Retinal pigment epithelial cell (primary cell): ENCODE results near the gene ATP8B4.

ENCODE experiments used
- DNase-seq: peaks from one replicate; pipeline ENCODE4 v3.0.0-alpha.2; 2010; ENCODE audit warnings: low read depth
- H3K4me3 ChIP-seq: 2 replicates; pipeline ENCODE4 v1.5.1; 2011; ENCODE audit warnings: mild to moderate bottlenecking, low read length, control low read depth, moderate library complexity
- TF ChIP-seq, protein P1 (sequence below): conservative IDR thresholded peaks from 2 replicates; pipeline ENCODE4 v1.5.1; 2011; ENCODE audit warnings: low read depth, low read length, control low read depth, inconsistent platforms

Gene ATP8B4

DNA sequence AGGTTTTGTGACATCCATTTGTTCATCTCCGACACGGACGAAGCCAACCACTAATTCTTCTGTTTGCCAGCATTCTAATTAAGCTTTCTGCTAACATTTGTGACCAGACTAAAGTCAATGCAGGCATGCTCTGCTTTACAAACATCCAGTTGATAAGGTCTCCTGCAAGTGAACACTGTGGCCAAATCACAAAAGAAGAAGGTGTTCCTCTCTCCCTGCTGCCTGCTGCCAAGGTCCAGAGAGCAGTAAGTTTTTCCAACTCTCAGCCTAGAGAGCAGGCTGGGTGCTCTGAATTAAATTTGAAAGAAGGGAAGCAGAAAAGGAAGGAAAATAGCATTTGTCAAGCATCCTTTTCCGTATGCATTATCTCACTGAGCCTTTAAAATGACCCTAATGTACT, 133.6 kb downstream of the ATP8B4 start:
- no peak for DNase-seq
- no peak overlapping the region for H3K4me3 ChIP-seq
- TF ChIP-seq, protein P1, sequence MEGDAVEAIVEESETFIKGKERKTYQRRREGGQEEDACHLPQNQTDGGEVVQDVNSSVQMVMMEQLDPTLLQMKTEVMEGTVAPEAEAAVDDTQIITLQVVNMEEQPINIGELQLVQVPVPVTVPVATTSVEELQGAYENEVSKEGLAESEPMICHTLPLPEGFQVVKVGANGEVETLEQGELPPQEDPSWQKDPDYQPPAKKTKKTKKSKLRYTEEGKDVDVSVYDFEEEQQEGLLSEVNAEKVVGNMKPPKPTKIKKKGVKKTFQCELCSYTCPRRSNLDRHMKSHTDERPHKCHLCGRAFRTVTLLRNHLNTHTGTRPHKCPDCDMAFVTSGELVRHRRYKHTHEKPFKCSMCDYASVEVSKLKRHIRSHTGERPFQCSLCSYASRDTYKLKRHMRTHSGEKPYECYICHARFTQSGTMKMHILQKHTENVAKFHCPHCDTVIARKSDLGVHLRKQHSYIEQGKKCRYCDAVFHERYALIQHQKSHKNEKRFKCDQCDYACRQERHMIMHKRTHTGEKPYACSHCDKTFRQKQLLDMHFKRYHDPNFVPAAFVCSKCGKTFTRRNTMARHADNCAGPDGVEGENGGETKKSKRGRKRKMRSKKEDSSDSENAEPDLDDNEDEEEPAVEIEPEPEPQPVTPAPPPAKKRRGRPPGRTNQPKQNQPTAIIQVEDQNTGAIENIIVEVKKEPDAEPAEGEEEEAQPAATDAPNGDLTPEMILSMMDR, result no peak

DNA sequence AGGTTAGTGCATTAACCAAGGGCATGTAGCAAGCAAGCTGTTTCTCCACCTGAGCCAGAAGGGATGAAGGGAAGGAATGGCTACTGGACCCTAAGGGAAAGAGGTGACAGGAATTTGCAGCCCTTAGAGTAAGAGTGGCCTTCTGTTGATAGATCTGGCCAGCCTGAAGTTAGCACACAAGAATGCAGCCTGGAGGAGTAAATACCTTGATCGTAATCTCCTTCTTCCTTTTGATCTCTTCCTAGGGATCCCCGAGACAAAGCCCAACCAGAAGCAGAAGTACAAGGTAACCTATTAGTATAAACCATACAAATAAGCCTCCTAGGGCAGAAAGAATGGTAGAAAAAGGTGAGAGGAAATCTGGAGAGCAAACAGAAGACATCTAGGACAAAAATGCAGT, 134.6 kb downstream of the ATP8B4 start:
- no peak overlapping the region for H3K4me3 ChIP-seq
- DNase-seq, result no peak
- TF ChIP-seq, protein P1, result no peak

DNA sequence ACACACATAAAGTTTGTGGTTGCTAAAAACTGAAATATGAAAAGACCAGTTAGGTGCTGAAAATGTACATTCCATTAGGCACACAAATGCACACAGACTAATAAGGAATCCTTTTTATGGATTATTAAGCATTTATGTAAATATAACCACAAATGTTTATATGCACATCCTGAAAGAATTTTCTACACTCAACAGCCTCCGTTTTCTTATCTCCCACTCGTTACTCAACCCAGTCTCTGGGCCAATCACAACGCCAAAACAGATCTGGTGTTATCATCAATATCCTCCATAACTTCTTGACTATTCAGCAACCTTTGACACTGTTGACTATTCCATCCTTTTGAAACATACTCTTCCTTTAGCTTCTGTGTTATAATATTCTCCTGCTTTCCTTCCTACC, 136.4 kb downstream of the ATP8B4 start:
- no peak overlapping the region for H3K4me3 ChIP-seq

DNA sequence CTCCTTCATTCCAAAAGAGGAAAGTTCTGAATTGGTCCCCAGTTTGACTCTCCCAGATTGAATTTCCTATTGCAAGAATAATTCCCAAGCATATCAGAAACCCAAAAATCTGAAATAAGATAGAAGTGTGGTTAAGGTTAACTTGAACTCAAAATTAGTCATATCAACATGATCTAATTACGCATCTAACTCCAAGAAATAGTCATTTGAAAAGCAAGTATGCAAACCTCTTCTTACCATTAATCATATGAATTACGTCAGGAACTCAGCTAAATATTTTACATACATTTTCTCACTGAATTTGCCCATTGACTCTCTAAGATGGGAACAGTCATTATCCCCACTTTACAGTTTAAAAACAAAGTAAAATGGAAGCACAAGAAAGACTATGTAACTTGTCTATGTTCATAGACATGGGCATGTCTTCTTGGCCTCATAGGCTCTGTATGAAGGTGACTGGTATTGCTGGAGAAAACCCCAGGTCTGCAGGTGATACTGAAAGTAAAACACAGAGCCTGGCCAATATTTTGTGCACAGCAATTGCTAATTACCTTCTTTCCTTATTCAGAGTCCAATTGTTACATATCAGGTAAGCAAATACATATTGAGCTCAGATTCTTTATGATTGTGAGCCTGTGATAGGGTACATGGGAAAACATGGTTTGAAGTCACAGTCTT, 139.2 kb downstream of the ATP8B4 start:
- TF ChIP-seq, protein P1, result no peak
- no peak for DNase-seq
- H3K4me3 ChIP-seq, result no peak overlapping the region

More for the DNA sequence above, 136.4 kb downstream of the ATP8B4 start:
- DNase-seq, result no peak
- TF ChIP-seq, protein P1, result no peak

DNA sequence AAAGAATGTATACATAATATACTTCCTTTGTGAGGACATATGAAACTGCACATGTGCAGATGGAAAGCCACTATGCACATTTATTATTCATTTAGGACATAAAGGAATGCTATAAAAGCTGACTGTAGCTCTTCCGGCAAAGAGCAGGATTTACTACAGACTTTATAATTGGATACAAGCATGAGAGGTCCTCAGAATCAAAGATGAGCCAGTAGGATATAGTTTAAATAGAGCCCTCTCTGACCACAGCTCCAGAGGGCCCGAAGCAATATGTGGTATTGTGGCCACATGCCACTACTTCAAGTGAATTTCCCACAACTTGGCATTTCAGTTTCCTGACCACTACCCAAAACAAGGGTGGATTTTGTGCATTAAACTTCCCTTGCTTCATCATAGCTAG, 140.9 kb downstream of the ATP8B4 start:
- H3K4me3 ChIP-seq, result no peak overlapping the region
- no peak for DNase-seq

DNA sequence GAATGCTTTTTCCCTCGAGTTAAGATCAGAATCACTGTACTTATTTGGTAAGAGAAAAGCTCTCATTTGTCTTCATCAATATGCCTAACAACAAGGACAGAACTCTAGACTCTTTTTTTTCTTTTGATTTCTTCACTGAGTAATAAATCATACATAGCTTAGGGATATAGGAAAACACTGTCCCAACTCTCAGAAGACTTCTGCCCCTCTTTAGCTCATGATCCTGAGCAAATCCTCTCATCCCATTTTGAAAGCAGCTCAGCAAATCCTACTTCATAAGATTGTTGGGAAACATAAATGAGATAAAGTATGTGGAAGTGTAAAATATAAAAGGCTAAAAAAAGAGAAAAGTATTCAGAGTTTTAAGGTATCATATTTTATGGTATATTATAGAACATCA, 141.7 kb downstream of the ATP8B4 start:
- TF ChIP-seq, protein P1, result no peak
- no peak overlapping the region for H3K4me3 ChIP-seq
- no peak for DNase-seq

More for the DNA sequence above, 140.9 kb downstream of the ATP8B4 start:
- TF ChIP-seq, protein P1, result no peak

DNA sequence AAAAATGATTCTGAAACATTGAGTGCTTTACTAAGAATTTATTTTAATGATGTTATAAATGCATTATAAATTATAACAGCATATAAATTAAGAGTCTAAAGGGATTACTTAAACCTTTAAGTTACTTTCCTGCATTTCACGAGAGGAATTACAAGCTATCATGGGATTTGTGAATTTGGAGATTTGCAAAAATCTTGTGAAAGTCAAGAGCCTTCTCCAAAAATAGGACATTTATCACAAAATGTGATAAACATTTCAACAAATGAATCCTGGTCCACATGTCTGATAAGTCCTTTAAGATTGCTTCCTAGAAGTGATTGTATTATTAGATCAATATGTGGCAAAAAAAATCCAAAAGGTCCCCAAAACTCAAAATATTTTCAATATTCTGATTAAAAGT, 154.5 kb downstream of the ATP8B4 start:
- no peak for DNase-seq
- TF ChIP-seq, protein P1, result no peak
- no peak overlapping the region for H3K4me3 ChIP-seq
